K562 (cell line): ENCODE measurements around the gene PCSK7. TPM values are rescaled to one million over a fixed set of nuclear protein-coding genes. Genes with fewer than 3 reads are reported as not detected.

Source experiments
- ATAC-seq: fragments of 200-7000 bp; cut with Tn5 transposase; 3 replicates; pipeline ENCODE4 v1.9.1; 2020; ENCODE audit warnings: moderate library complexity
- Bru-seq: library from RNA; stranded (reverse); fragments of 400-500 nt; gene quantifications from one replicate; lab custom pipeline; 2021; lab: Mats Ljungman, UMichigan
- BruChase-seq, 2 experiments: library from RNA; stranded (reverse); fragments of 400-500 nt; gene quantifications; one replicate each; lab custom pipeline; 2021; lab: Mats Ljungman, UMichigan
- BruUV-seq: library from RNA; stranded (reverse); fragments of 400-500 nt; replicated peaks from 2 replicates; lab custom pipeline; 2021; lab: Mats Ljungman, UMichigan
- CTCF ChIA-PET: fragments of 300-600 bp; formaldehyde crosslinking; extraction: SDS; loops from one replicate; lab custom pipeline; 2021; ENCODE audit warnings: low intra/inter-chr PET ratio; lab: Yijun Ruan, JAX
- POLR2A ChIA-PET: fragments of 300-600, 350-650 bp; sonication (Branson Sonifier 250); formaldehyde crosslinking; extraction: SDS; loops from one replicate; lab custom pipeline; 2021; ENCODE audit warnings: antibody characterized with exemption, inconsistent platforms; lab: Yijun Ruan, JAX
- DNase-seq, 4 experiments: peaks; one replicate each; pipeline versions ENCODE4 v3.0.0 to v3.0.0-alpha.2; 2011 to 2018; ENCODE audit warnings: low spot score in 3 of 4, mixed read lengths in 3 of 4; ENCODE audit errors: extremely low read depth in 1 of 4
- FAIRE-seq: peaks from 2 replicates; lab custom pipeline; 2011; peaks lifted over from hg19 to GRCh38; lab: Jason Lieb, UNC
- H2AFZ ChIP-seq: 2 replicates; pipeline ENCODE4 v1.6.0; 2011; ENCODE audit warnings: low read depth, low read length, control low read depth, inconsistent platforms
- H3K27ac ChIP-seq: fragments of 200-600 bp; 3 replicates; pipeline ENCODE4 v1.8.0; 2011; ENCODE audit warnings: low read depth, mild to moderate bottlenecking, control low read depth, inconsistent platforms, low read length, moderate library complexity, mixed read lengths; ENCODE audit errors: extremely low read depth
- H3K27me3 ChIP-seq, 2 experiments: fragments of 300-600 bp in 1 of 2; 2 replicates in 1 of 2; 3 replicates in 1 of 2; pipeline versions ENCODE4 v1.6.0 to v1.8.0; 2011; ENCODE audit warnings: inconsistent platforms in 2 of 2, low read length in 2 of 2, mild to moderate bottlenecking in 1 of 2, mixed read lengths in 1 of 2, moderate library complexity in 1 of 2; ENCODE audit not compliant: control insufficient read depth in 2 of 2, insufficient read depth in 2 of 2
- H3K36me3 ChIP-seq: fragments of 300-600 bp; 3 replicates; pipeline ENCODE4 v1.8.0; 2011; ENCODE audit warnings: mild to moderate bottlenecking, low read length, inconsistent platforms; ENCODE audit not compliant: control insufficient read depth, insufficient read depth
- H3K4me1 ChIP-seq, 2 experiments: fragments of 200-600 bp in 1 of 2; replicated peaks in 1 of 2; 2 replicates in 1 of 2; 3 replicates in 1 of 2; pipeline versions ENCODE4 v1.5.1 to v1.8.0; 2011; ENCODE audit warnings: inconsistent platforms in 2 of 2, low read length in 2 of 2, mild to moderate bottlenecking in 1 of 2, mixed read lengths in 1 of 2, moderate library complexity in 1 of 2; ENCODE audit not compliant: control insufficient read depth in 2 of 2, insufficient read depth in 2 of 2
- H3K4me2 ChIP-seq: 2 replicates; pipeline ENCODE4 v1.6.1; 2011; ENCODE audit warnings: low read length, control low read depth, inconsistent platforms, mixed read lengths; ENCODE audit not compliant: insufficient read depth
- H3K4me3 ChIP-seq: fragments of 200-600 bp; sonication (generic), shearing (Covaris generic); 2 replicates; pipeline ENCODE4 v1.5.1; 2016; ENCODE audit warnings: control low read depth, inconsistent platforms
- H3K79me2 ChIP-seq: fragments of 200-600 bp; 3 replicates; pipeline ENCODE4 v1.8.0; 2011; ENCODE audit warnings: low read length, inconsistent platforms; ENCODE audit not compliant: control insufficient read depth, insufficient read depth
- H3K9ac ChIP-seq, 2 experiments: 2 replicates each; pipeline versions ENCODE4 v1.6.0 to v1.6.1; 2011; ENCODE audit warnings: low read depth in 2 of 2, low read length in 2 of 2, control low read depth in 1 of 2, inconsistent platforms in 1 of 2, mild to moderate bottlenecking in 1 of 2, mixed read lengths in 1 of 2; ENCODE audit not compliant: insufficient read depth in 1 of 2
- H3K9me1 ChIP-seq: one replicate; pipeline ENCODE4 v1.6.0; 2011; ENCODE audit warnings: inconsistent platforms, mild to moderate bottlenecking, low read length, moderate library complexity; ENCODE audit not compliant: control insufficient read depth, insufficient read depth
- H3K9me3 ChIP-seq: replicated peaks from 2 replicates; pipeline ENCODE4 v1.5.1; 2011; ENCODE audit warnings: low read depth, low read length, inconsistent platforms; ENCODE audit not compliant: control insufficient read depth, insufficient read depth
- H4K20me1 ChIP-seq: replicated peaks from 2 replicates; pipeline ENCODE4 v1.6.1; 2011; ENCODE audit warnings: low read length, inconsistent platforms, mixed read lengths; ENCODE audit not compliant: control insufficient read depth, insufficient read depth
- E2F8 ChIP-seq: fragments of 450-650 bp; IDR thresholded peaks from 2 replicates; pipeline ENCODE4 v1.7.1; 2018; ENCODE audit warnings: mild to moderate bottlenecking, low read depth; ENCODE audit not compliant: partially characterized antibody
- GABPB1 ChIP-seq: sonication (generic); formaldehyde crosslinking; IDR thresholded peaks from 2 replicates; pipeline ENCODE4 v1.8.0; 2022; ENCODE audit warnings: mild to moderate bottlenecking, missing genetic modification reagents
- NCOA1 ChIP-seq: fragments of 450-650 bp; IDR thresholded peaks from 2 replicates; pipeline ENCODE4 v1.6.1; 2016; ENCODE audit warnings: low read depth
- NCOR1 ChIP-seq: fragments of 450-650 bp; IDR thresholded peaks from 2 replicates; pipeline ENCODE4 v1.6.1; 2016; ENCODE audit warnings: mild to moderate bottlenecking, moderate library complexity
- NR2F6 ChIP-seq: fragments of 450-650 bp; formaldehyde crosslinking; IDR thresholded peaks from 2 replicates; pipeline ENCODE4 v1.4.0; 2020; ENCODE audit warnings: mild to moderate bottlenecking
- RBBP5 ChIP-seq: fragments of 200-600 bp; sonication (generic); IDR thresholded peaks from 2 replicates; pipeline ENCODE4 v1.6.1; 2012; ENCODE audit warnings: borderline replicate concordance, mild to moderate bottlenecking, low read length, control low read depth, inconsistent platforms; ENCODE audit not compliant: insufficient read depth, poor library complexity, severe bottlenecking
- SIN3A ChIP-seq, 2 experiments: fragments of 150-350 bp in 1 of 2; IDR thresholded peaks; 2 replicates each; pipeline ENCODE4 v1.6.1; 2011 to 2016; ENCODE audit warnings: borderline replicate concordance in 2 of 2, low read depth in 2 of 2, low read length in 2 of 2, mild to moderate bottlenecking in 2 of 2, moderate library complexity in 2 of 2; ENCODE audit not compliant: control insufficient read depth in 1 of 2
- SRF ChIP-seq, 2 experiments: fragments of 250-450, 450-650 bp in 1 of 2; sonication (Bioruptor Pico) in 1 of 2; sonication (generic) in 1 of 2; formaldehyde crosslinking; IDR thresholded peaks; 2 replicates each; pipeline versions ENCODE4 v1.5.0 to v1.5.1; 2020 to 2022; ENCODE audit warnings: mild to moderate bottlenecking in 1 of 2, missing genetic modification reagents in 1 of 2
- TFAP4 ChIP-seq: sonication (generic); formaldehyde crosslinking; IDR thresholded peaks from 2 replicates; pipeline ENCODE4 v1.8.0; 2022; ENCODE audit warnings: missing genetic modification reagents, mild to moderate bottlenecking, moderate library complexity, borderline replicate concordance
- WGBS: fragments of 100-300 bp; shearing (Covaris generic); methylation state at CpG from one replicate; pipeline ENCODE4 v1.1.6; 2016; ENCODE audit warnings: low coverage, mixed read lengths; ENCODE audit not compliant: insufficient coverage; ENCODE audit errors: missing lambda C conversion rate; 5-methylcytosine and 5-hydroxymethylcytosine counted together
- in situ Hi-C: fragments of 300-500 bp; cut with MboI; formaldehyde crosslinking; loops from 4 replicates; pipeline ENCODE4 v1.15.0; 2018; ENCODE audit warnings: inconsistent platforms, mixed read lengths
- intact Hi-C: fragments of 100-400 bp; cut with micrococcal nuclease; formaldehyde crosslinking; loops from 2 replicates; pipeline ENCODE4 v1.14.2; 2022
- long read RNA-seq, 3 experiments: library from polyadenylated mRNA in 2 of 3; library from RNA in 1 of 3; unstranded in 2 of 3; stranded (forward) in 1 of 3; transcript quantifications; one replicate each; pipeline ENCODE4 v2.0.0, GENCODE V29; 2019 to 2022
- polyA minus RNA-seq, 3 experiments: library from RNA; depleted of rRNA, polyadenylated mRNA; stranded (reverse); fragments of >200 nt; gene quantifications; 2 replicates each; pipeline ENCODE4 v1.2.3, GENCODE V29; 2011
- polyA plus RNA-seq, 8 experiments: library from polyadenylated mRNA; depleted of rRNA in 4 of 8; stranded (reverse) in 5 of 8; unstranded in 3 of 8; fragments of >200 nt; fragmentation: Nextera tagmentation in 2 of 8; fragmentation: Illumina TruSeq in 1 of 8; extraction: Ambion mirVana in 2 of 8; extraction: Trizol in 1 of 8; gene quantifications; 2 replicates each; pipeline versions ENCODE4 v1.2.1 to v1.2.3, GENCODE V29; 2011 to 2014; ENCODE audit warnings: inconsistent platforms in 1 of 8, missing spikeins in 1 of 8
- total RNA-seq, 7 experiments: library from RNA; depleted of rRNA in 6 of 7; stranded (reverse); fragments of >200 nt in 6 of 7; fragmentation: Illumina TruSeq in 2 of 7; extraction: Trizol in 2 of 7; gene quantifications; 2 replicates each; pipeline versions ENCODE4 v1.2.1 to v1.2.3, GENCODE V29; 2011 to 2021; ENCODE audit warnings: low replicate concordance in 1 of 7

PCSK7 gene
- total RNA-seq (2011; cell fraction: chromatin; rRNA removed; ENCODE audit: low replicate concordance): 109 and 170 TPM in 2 replicates
- total RNA-seq (2011; cell fraction: nucleolus; rRNA removed): 70.1 and 82.7 TPM in 2 replicates
- total RNA-seq (2011; cell fraction: nucleoplasm; rRNA removed): 95.3 and 149 TPM in 2 replicates
- total RNA-seq (2014; rRNA removed) (15.2 and 20.8 TPM in 2 replicates), total RNA-seq (2014; rRNA removed; fragmentation: Illumina TruSeq; extraction: Trizol) (15.2 and 15.6 TPM in 2 replicates), total RNA-seq (2015; rRNA removed; fragmentation: Illumina TruSeq; extraction: Trizol) (16.7 and 18.2 TPM in 2 replicates), total RNA-seq (2021) (29.2 and 30.4 TPM in 2 replicates), polyA plus RNA-seq (2011; rRNA removed) (14.9 and 15.6 TPM in 2 replicates), polyA plus RNA-seq (2014; fragmentation: Illumina TruSeq; extraction: Trizol) (19.9 and 22.1 TPM in 2 replicates), polyA plus RNA-seq (2014; fragmentation: Nextera tagmentation; extraction: Ambion mirVana) (1 to 10 TPM; 3.1 to 3.9 TPM), polyA plus RNA-seq (2014; rRNA removed) (25.3 and 27.7 TPM in 2 replicates), polyA minus RNA-seq (2011; rRNA and poly(A)+ RNA removed) (14.8 and 19.1 TPM in 2 replicates), Bru-seq, nascent RNA (percentile 76 among the genes with signal in this experiment), BruChase-seq, experiment 1, labeled RNA remaining after a 2-hour chase (percentile 69 among the genes with signal in this experiment), BruChase-seq, experiment 2, labeled RNA remaining after a 6-hour chase (percentile 71 among the genes with signal in this experiment)
- 12.6 and 18.1 TPM in 2 replicates for polyA plus RNA-seq (2011; cell fraction: cytosol; rRNA removed)
- polyA plus RNA-seq (2011; cell fraction: nucleus; rRNA removed): 52.6 and 75.4 TPM in 2 replicates
- 14.7 and 15.3 TPM in 2 replicates for polyA plus RNA-seq (2012)
- polyA minus RNA-seq (2011; cell fraction: cytosol; rRNA and poly(A)+ RNA removed): 10.0 and 10.3 TPM in 2 replicates
- 21.3 and 21.8 TPM in 2 replicates for polyA minus RNA-seq (2011; cell fraction: nucleus; rRNA and poly(A)+ RNA removed)
- long read RNA-seq, experiment 1, full-length matches to known transcripts: 17 of 70 reads
- long read RNA-seq, experiment 1, partial matches to known transcripts: 22 of 70 reads
- long read RNA-seq, experiment 1, other reads (novel, unspliced or antisense): 31 of 70 reads
- long read RNA-seq, experiment 2, full-length matches to known transcripts: 1 of 10 reads
- long read RNA-seq, experiment 2, partial matches to known transcripts: 2 of 10 reads
- long read RNA-seq, experiment 2, other reads (novel, unspliced or antisense): 7 of 10 reads
- long read RNA-seq, experiment 3, full-length matches to known transcripts: 1 of 5 reads
- long read RNA-seq, experiment 3, partial matches to known transcripts: 3 of 5 reads
- long read RNA-seq, experiment 3, other reads (novel, unspliced or antisense): 1 of 5 reads

DNA sequence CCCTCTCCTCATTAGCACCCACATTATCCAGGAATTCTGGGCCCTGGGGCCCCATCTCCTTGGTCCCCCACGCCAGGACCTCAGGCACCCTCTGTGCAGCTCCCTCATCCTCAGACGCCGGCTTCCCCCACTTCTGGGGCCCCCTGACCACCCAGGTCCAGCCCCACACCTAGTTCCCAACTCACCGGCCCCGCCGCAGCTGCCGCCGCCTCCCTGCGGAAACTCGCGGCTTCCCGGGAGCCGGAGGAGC lies at the start of gene PCSK7:
PCSK7 (minus strand) TSS at position 232 of the 250 bp plus-strand sequence. CDS start 2,229 bp downstream, outside the sequence.
- Histone ChIP-seq H4K20me1 (no peaks in the 10 kb centered on the region; the same call in 1 of the 2 replicates), H3K4me3 (peak within 1 kb of the TSS; percentile 85), H3K9ac (peak within 1 kb of the TSS; percentile 91 to 96), H2AFZ (peak within 1 kb of the TSS; percentile 100), H3K27me3 (no peaks in the 10 kb centered on the region), H3K4me1 (peaks cover 11 to 18% of the 10 kb centered on the region in 2 experiments; a peak in 3 of 5 replicates), H3K4me2 (peak within 1 kb of the TSS; percentile 97), H3K27ac (peak within 1 kb of the TSS; percentile 94), H3K9me3 (no peaks in the 10 kb centered on the region), H3K9me1 (no peaks in the 10 kb centered on the region), H3K79me2 (peaks cover 45% of the 10 kb centered on the region), H3K36me3 (peaks cover 39% of the 10 kb centered on the region)
- ATAC-seq (no peak), FAIRE-seq (no peak), DNase-seq (peak in 1 of 4 experiments; percentile 25)
- CTCF ChIA-PET: interaction anchor here (0.7 to 1.1 kb wide), 2 partner anchors 50 to 54 kb away, joined by 3 to 4 read pairs; no protein-coding TSS in a partner anchor
- intact Hi-C loops (loop anchor here (5.0 kb wide), 1 partner anchor 96 kb away; the partner anchor contains the start of gene CEP164), in situ Hi-C loops (loop anchor here (25.0 kb wide), 1 partner anchor 719 kb away; no protein-coding TSS in a partner anchor)
- POLR2A ChIA-PET: interaction anchor here (0.6 to 3.6 kb wide), 2 partner anchors 11 to 371 kb away, joined by 5 to 20 read pairs; no protein-coding TSS in a partner anchor
- WGBS: under 1% methylated on average over 12 of the region's 13 CpGs
- no TSS peak for BruUV-seq
- 0 out of 2 replicates have a peak, but pooled peaks have one; percentile 40 for TF ChIP-seq GABPB1 (CRISPR knock-in tag)
- TF ChIP-seq NCOA1: no peak
- peak; percentile 56 for TF ChIP-seq E2F8
- no peak for TF ChIP-seq NR2F6 (CRISPR knock-in tag)
- TF ChIP-seq SRF (CRISPR knock-in tag; IDR thresholded peaks at IDR 0.05): peak in 1 of 2 experiments; percentile 77; a peak in 1 of 4 replicates
- TF ChIP-seq RBBP5: peak; percentile 72
- no peak for TF ChIP-seq NCOR1
- TF ChIP-seq SIN3A (IDR thresholded peaks at IDR 0.05; ENCODE audit: borderline replicate concordance in 2 of 2, control insufficient read depth in 1 of 2, low read depth in 2 of 2, low read length in 2 of 2): peak; percentile 83 to 94; a peak in 3 of 4 replicates
- TF ChIP-seq TFAP4 (CRISPR knock-in tag): peak; percentile 38; the same call in 1 of the 2 replicates
